ENCODE results near the gene BSG.

The BSG gene

DNA sequence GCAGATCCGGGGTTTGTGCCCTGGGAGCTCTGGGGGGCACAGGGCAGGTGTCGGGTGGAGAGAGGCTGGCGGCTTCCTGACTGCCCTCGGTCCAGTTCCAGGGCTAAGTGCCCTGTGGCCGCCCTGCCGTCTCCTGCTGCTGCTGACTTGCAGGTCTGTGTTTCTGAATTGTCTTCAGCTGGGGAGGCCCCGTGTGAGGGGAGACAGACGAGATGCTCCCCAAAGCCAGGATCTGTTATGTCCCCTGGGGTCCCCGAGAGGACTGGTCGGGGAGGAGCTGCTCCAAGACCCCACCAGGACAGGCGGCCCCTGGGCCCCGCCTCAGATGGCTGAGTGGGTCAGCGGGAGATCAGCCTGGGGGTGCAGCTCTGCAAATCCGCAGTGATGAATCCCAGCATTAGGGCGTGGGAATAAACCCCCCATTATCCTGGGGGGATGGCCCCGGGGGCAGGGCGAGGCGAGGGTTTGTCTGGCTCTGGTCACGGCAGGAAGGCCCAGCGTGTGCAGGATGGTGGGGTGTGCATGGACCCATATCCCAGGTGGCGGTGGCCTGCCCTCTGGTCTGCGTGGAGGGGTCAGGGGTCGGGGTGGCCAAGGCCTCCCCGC is 22.0 kb downstream of the BSG start:
- no peak for TF ChIP-seq GATA3 (IDR thresholded peaks at IDR 0.05; ENCODE audit: low read depth, low read length)
- TF ChIP-seq GATA2 (IDR thresholded peaks at IDR 0.05; ENCODE audit: low read depth, low read length), result no peak

DNA sequence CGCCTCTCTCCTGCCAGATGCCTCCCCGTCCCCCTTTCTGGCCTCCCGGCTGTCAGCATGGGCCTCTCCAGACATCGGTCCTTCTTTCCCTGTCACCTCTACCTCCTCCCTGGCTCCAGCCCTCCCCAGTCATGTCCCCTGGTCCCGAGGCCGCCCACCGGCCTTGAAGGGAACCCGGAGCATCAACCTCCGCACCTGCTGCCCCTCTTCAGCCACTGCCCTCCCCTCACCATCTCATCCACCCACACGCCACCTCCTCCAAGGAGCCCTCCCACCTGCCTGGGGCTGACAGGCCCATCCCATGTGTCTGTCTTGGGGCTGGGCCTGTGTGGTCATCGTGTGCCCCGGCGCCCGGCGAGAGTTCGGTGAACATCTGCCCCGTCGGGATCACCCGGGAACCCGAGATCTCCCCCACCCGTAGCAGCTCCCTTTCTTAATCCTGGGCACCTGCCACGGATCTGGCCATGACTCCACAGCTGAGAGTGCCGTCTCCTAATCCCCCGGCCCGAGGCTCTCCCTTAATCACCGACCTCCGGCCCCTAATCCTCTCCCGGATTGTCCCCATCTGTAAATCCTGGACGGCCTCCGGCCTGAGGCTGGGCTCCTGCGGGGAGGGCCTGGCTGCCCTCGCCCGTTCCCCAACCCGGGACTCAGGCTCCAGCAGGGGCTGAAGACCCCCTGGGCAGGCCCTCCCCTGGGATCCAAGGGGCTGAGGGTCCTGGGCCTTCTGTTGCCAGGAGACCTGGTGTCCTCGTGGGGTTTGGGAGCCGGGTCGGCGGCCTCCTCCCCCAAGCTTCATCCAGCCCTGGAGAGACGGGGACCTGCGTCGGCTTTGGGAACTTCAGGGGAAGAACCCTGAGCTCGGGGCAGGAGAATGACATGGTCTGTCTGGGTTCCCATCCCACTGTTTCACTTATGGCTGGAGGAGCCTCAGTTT is 23.2 kb downstream of the BSG start:
- TF ChIP-seq GATA2 (IDR thresholded peaks at IDR 0.05; ENCODE audit: low read depth, low read length) (no peak), GATA3 (IDR thresholded peaks at IDR 0.05; ENCODE audit: low read depth, low read length) (no peak)

DNA sequence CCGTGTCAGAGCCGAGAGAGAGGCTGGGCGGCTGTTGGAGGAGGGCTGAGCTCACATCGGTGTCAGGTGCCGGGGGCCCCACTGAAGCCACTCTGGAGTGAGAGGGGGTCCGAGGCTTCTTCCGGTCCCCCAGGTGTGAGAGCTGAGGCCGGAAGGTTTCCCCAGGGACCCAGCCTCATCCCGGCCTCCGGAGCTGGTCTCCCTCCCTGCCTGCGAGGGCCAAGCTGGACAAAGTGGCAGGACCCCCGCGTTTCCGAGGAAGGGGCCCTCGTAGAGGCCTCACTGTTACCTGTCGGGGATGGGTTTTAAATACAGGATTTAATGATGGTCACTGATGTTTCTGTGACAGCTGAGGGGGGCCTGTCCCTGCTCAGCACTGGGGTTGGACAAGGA is 23.9 kb downstream of the BSG start:
- TF ChIP-seq GATA2 (IDR thresholded peaks at IDR 0.05; ENCODE audit: low read depth, low read length) (no peak), GATA3 (IDR thresholded peaks at IDR 0.05; ENCODE audit: low read depth, low read length) (no peak)

DNA sequence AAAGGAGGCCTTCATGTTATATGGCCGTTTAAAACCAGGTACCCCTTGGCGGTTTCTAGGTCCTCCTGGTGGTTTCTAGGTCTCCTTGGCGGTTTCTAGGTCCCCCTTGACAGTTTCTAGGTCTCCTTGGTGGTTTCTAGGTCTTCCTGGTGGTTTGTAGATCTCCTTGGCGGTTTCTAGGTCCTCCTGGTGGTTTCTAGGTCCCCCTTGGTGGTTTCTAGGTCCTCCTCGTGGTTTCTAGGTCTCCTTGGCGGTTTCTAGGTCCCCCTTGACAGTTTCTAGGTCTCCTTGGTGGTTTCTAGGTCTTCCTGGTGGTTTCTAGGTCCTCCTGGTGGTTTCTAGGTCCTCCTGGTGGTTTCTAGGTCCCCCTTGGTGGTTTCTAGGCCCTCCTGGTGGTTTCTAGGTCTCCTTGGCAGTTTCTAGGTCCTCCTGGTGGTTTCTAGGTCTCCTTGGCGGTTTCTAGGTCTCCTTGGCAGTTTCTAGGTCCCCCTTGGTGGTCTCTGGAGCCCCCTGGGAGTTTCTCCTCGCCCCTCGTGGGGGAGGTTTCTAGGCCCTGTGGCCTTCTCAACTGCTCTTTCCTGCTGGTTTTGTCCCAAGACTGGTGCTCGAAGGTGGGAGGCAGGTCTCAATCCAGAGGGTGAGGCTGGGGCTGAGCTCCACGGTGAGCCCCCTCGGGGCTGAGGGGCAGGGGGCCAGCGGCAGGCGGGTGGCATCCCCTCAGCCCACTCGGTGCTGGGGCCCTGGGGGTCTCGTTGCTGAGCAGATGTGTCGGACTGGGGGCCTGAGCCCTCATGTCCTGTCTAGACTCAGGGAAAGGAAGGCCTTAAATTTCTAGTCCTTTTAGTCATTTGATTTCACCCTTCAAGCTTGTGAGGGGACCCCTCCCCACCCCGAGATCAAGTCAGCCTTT is 25.3 kb downstream of the BSG start:
- no peak for TF ChIP-seq GATA3 (IDR thresholded peaks at IDR 0.05; ENCODE audit: low read depth, low read length)
- TF ChIP-seq GATA2 (IDR thresholded peaks at IDR 0.05; ENCODE audit: low read depth, low read length), result no peak

DNA sequence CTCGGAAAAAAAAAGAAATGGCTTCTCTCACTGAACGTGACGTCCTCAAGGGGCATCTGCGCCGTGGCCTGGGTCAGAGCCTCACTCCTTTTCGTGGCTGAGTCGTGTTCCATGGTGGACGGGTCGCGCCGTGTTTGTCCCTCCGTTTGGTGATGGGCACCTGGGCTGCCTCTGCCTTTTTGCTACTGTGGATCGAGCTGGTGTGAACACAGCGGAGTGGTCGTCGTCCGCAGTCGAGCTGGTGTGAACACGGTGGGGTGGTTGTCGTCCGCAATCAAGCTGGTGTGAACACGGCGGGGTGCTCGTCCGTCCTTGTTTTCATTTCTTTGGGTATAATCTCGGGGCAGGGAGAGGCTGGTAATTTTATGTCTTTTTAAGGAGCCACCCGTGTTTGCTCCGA is 28.9 kb downstream of the BSG start:
- TF ChIP-seq GATA3 (IDR thresholded peaks at IDR 0.05; ENCODE audit: low read depth, low read length), result no peak
- no peak for TF ChIP-seq GATA2 (IDR thresholded peaks at IDR 0.05; ENCODE audit: low read depth, low read length)

DNA sequence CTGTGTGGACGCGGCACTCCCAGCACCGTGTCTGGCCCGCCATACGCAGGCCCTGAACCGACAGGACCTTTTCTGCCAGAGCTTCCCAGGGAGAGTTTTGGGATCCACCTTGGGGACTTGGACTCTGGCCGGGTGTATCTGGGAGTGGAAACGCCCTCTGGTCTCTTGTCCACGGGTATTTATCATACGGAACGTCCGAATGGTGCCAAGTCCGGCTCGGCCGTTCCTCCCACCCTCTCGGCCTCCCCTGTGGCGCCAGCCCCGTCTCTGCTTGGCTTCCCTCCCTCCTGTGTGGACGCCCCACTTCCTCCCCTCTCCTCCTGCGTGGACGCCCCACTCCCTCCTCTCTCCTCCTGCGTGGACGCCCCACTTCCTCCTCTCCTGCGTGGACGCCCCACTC is 29.4 kb downstream of the BSG start:
- no peak for TF ChIP-seq GATA3 (IDR thresholded peaks at IDR 0.05; ENCODE audit: low read depth, low read length)
- TF ChIP-seq GATA2 (IDR thresholded peaks at IDR 0.05; ENCODE audit: low read depth, low read length), result no peak

DNA sequence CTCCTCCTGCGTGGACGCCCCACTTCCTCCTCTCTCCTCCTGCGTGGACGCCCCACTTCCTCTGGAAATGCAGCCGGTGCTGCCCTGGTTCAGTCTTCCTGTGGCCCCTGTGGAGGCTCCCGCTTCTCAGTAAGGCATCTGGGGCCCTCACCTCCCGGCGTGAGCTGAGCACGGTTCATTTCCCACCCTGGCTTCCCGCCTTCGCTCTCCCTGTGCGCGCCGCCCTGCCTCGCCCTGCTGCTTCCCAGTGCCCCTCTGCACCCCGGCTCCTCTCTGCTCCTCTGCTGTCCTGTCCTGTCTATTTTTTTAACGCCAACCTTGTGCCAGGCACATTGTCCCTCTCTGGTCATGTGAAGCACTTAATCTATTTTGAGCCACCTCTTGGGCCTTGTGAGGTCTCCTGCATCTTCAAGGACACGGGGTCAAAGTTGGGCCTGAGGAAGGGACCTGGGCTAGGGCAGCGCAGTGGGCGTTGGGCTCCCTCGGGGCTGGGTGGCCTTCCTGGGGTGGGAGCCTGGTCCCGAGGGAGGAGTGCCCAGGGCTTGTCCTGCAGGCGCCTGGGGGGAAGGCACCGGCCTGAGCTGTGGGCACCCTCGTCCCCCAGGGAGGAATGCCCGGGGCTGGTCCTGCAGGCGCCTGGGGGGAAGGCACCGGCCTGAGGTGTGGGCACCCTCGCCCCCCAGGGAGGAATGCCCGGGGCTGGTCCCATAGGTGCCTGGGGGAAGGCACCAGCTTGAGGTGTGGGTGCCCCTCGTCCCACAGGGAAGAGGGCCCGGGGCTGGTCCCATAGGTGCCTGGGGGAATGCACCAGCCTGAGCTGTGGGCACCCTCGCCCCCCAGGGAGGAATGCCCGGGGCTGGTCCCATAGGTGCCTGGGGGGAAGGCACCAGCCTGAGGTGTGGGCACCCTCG is 30.2 kb downstream of the BSG start:
- TF ChIP-seq GATA2 (IDR thresholded peaks at IDR 0.05; ENCODE audit: low read depth, low read length) (no peak), GATA3 (IDR thresholded peaks at IDR 0.05; ENCODE audit: low read depth, low read length) (no peak)

DNA sequence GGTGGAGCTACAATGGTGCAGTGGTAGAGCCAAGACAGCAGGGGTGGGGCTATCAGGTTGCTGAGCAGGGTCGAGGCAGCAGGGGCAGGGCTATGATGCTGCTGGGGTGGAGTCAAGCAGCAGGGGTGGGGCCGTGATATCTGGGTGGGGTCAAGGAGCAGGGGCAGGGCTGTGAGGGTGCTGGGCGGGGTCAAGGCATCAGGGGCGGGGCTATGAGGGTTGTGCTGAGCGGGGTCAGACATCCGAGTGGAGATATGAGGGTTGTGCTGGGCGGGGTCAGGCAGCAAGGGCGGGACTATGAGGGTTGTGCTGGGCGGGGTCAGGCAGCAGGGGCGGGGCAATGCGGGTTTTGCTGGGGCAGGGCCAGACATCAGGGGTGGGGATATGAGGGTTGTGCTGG is 32.0 kb downstream of the BSG start:
- TF ChIP-seq GATA2 (IDR thresholded peaks at IDR 0.05; ENCODE audit: low read depth, low read length), result no peak
- no peak for TF ChIP-seq GATA3 (IDR thresholded peaks at IDR 0.05; ENCODE audit: low read depth, low read length)

DNA sequence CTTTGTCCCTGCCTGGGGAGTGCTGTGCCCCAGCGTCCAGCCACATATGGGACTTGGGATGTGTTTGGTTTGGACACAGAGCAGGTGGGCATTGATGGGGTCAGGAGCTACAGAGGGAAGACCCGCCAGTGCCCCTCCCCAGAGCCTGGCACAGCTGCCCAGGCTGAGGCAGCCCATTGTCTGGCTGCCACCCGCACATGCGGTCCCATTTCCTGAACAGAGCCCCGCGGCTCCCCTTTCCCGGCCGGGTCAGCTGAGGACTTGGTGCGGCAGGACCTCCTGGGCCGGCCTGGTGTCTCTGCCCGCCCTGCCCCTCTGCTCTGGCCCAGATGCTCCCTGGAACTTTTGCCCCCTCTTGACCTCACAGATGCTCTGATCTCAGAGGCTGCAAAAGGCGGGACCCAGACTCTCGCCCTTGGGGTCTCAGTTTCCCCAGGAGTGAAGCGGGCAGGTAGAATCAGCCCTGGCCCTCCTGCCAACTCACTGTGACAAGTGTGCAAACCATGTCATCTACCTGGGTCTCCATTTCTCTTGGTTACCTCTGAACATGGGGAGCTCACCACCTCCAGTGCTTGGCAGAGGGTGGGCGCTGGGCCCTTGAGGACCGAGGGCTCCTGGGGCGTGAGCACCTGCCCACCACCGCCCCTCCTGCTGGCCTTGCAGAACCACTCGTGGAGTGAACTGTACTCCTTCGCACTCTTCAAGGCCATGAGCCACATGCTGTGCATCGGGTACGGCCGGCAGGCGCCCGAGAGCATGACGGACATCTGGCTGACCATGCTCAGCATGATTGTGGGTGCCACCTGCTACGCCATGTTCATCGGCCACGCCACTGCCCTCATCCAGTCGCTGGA is 35.1 kb downstream of the BSG start:
- TF ChIP-seq GATA3 (IDR thresholded peaks at IDR 0.05; ENCODE audit: low read depth, low read length), result no peak
- no peak for TF ChIP-seq GATA2 (IDR thresholded peaks at IDR 0.05; ENCODE audit: low read depth, low read length)

DNA sequence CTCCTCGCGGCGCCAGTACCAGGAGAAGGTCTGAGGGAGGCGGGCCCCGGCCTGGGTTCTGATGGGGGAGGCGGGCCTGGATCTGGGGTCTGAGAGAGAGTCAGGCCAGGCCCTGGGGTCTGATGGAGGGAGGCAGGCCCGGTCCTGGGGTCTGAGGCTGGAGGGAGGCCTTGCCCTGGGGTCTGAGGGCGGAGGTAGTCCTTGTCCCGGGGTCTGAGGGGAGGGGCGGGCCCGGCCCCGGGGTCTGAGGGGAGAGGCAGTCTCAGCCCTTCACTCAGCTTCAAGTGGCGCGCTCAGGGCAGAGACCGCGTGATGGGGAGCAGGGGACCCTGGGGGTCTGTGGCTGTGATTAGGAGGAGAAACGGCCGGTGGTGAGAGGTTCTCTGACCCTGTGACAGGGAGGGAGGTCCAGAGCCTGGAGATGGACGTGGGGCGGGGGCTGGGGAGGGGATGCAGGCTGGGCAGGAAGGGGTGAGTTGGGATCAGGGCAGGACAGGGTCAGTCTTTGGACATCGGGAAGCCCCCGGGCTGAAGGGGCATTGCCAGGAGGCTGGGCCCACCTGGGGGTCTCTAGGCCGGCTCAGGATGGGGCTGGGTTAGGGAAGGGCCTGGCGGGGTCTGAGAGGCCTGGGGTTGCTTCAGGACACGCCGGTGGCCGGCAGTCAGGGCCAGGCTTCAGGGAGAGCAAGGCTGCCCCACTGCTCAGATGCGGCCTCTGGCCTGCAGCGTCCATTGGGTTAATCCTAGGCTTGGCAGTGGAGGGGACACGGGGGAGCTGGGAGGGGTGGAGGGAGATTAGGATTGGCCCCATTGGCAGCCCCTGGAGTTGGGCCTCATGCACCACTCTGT is 36.0 kb downstream of the BSG start:
- TF ChIP-seq GATA2 (IDR thresholded peaks at IDR 0.05; ENCODE audit: low read depth, low read length), result no peak
- no peak for TF ChIP-seq GATA3 (IDR thresholded peaks at IDR 0.05; ENCODE audit: low read depth, low read length)

DNA sequence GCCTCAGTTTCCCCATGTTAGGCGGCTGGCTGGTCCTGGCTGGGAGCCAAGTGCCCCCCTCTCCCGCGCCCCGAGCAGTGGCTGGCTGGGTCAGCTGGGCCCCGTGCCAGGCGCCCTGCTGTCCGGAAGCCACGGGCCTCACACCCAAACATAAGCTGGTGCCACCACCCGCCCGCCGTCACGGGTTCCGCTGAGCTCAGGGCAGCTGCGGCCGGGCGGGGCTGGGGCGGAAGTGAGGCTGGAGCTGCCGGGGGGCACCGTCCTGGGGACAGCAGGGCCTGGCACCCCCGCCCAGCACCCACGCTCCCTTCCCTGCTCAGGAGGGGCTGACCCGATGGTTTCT is 36.6 kb downstream of the BSG start:
- TF ChIP-seq GATA3 (IDR thresholded peaks at IDR 0.05; ENCODE audit: low read depth, low read length) (no peak), GATA2 (IDR thresholded peaks at IDR 0.05; ENCODE audit: low read depth, low read length) (no peak)

Data from SH-SY5Y (cell line).